HCT116 (cell line): ENCODE measurements around the gene HAGH. TPM values are rescaled to one million over a fixed set of nuclear protein-coding genes. Genes with fewer than 3 reads are reported as not detected.

Source experiments
- ATAC-seq: fragments of 200-7000 bp; cut with Tn5 transposase; 2 replicates; pipeline ENCODE4 v1.9.1; 2020; ENCODE audit warnings: mild to moderate bottlenecking, moderate library complexity
- BruUV-seq: library from RNA; stranded (reverse); fragments of 400-500 nt; replicated peaks from 2 replicates; lab custom pipeline; 2021; lab: Mats Ljungman, UMichigan
- CTCF ChIA-PET: fragments of 300-600 bp; sonication (Branson Sonifier 250); formaldehyde crosslinking; loops from one replicate; lab custom pipeline; 2021; ENCODE audit warnings: antibody characterized with exemption; lab: Charles Lee
- POLR2A ChIA-PET: fragments of 300-600, 350-600 bp; sonication (Branson Sonifier 250); formaldehyde crosslinking; loops from one replicate; lab custom pipeline; 2021; ENCODE audit warnings: antibody characterized with exemption; lab: Charles Lee
- RAD21 ChIA-PET, 2 experiments: fragments of 300-600 bp; sonication (Branson Sonifier 250); formaldehyde crosslinking; loops; one replicate each; lab custom pipeline; 2023; ENCODE audit warnings: low total read pairs in 2 of 2; ENCODE audit not compliant: uncharacterized antibody in 2 of 2, unreplicated experiment in 2 of 2, low non-redundant PET in 1 of 2; lab: Charles Lee
- DNase-seq: peaks from one replicate; pipeline ENCODE4 v3.0.0-alpha.2; 2010; ENCODE audit warnings: low read depth, low spot score
- H2AFZ ChIP-seq: fragments of 200-600 bp; shearing (Covaris generic), sonication (generic); 2 replicates; pipeline ENCODE4 v1.6.1; 2017; ENCODE audit warnings: low read depth, mixed run types, mixed read lengths, antibody characterized with exemption, low read length; ENCODE audit not compliant: poor library complexity, severe bottlenecking
- H3K27ac ChIP-seq: 2 replicates; pipeline ENCODE4 v1.5.1; 2012; ENCODE audit warnings: low read depth, low read length
- H3K27me3 ChIP-seq: fragments of 200-600 bp; sonication (generic); 2 replicates; pipeline ENCODE4 v1.6.1; 2016; ENCODE audit warnings: mixed run types, low read length, mixed read lengths; ENCODE audit not compliant: insufficient read depth
- H3K36me3 ChIP-seq, 2 experiments: fragments of 200-500 bp in 1 of 2; fragments of 200-600 bp in 1 of 2; sonication (Bioruptor generic) in 1 of 2; sonication (generic) in 1 of 2; 2 replicates each; pipeline versions ENCODE4 v1.5.1 to v1.6.1; 2014 to 2016; ENCODE audit warnings: low read length in 2 of 2, inconsistent platforms in 1 of 2, mixed read lengths in 1 of 2, mixed run types in 1 of 2; ENCODE audit not compliant: insufficient read depth in 2 of 2, control insufficient read depth in 1 of 2
- H3K4me1 ChIP-seq, 2 experiments: fragments of 200-600 bp in 1 of 2; sonication (generic) in 1 of 2; 2 replicates each; pipeline versions ENCODE4 v1.5.1 to v1.6.1; 2012 to 2017; ENCODE audit warnings: low read length in 2 of 2, inconsistent platforms in 1 of 2, mild to moderate bottlenecking in 1 of 2, mixed read lengths in 1 of 2, mixed run types in 1 of 2, moderate library complexity in 1 of 2; ENCODE audit not compliant: insufficient read depth in 2 of 2, control insufficient read depth in 1 of 2
- H3K4me2 ChIP-seq: fragments of 200-600 bp; sonication (generic); 2 replicates; pipeline ENCODE4 v1.6.1; 2017; ENCODE audit warnings: mixed run types, low read length, mixed read lengths
- H3K4me3 ChIP-seq, 2 experiments: fragments of 200-600 bp in 1 of 2; sonication (generic) in 1 of 2; replicated peaks in 1 of 2; 2 replicates each; pipeline ENCODE4 v1.5.1; 2011 to 2016; ENCODE audit warnings: low read length in 2 of 2, control low read depth in 1 of 2, low read depth in 1 of 2, mild to moderate bottlenecking in 1 of 2, mixed read lengths in 1 of 2, mixed run types in 1 of 2
- H3K79me2 ChIP-seq: fragments of 200-600 bp; sonication (generic); 2 replicates; pipeline ENCODE4 v1.6.1; 2017; ENCODE audit warnings: mild to moderate bottlenecking, mixed run types, low read length, moderate library complexity, mixed read lengths; ENCODE audit not compliant: insufficient read depth
- H3K9ac ChIP-seq: fragments of 200-600 bp; sonication (generic); 2 replicates; pipeline ENCODE4 v1.6.1; 2016; ENCODE audit warnings: low read length, mixed read lengths
- H3K9me2 ChIP-seq: fragments of 200-600 bp; sonication (generic), shearing (Covaris generic); 2 replicates; pipeline ENCODE4 v1.6.1; 2017; ENCODE audit warnings: mixed run types, mild to moderate bottlenecking, moderate library complexity; ENCODE audit not compliant: insufficient read depth
- H3K9me3 ChIP-seq, 2 experiments: fragments of 200-500 bp in 1 of 2; fragments of 200-600 bp in 1 of 2; sonication (Bioruptor generic) in 1 of 2; sonication (generic) in 1 of 2; 2 replicates each; pipeline ENCODE4 v1.6.1; 2014 to 2017; ENCODE audit warnings: low read length in 2 of 2, mixed read lengths in 2 of 2, inconsistent platforms in 1 of 2, low read depth in 1 of 2, mild to moderate bottlenecking in 1 of 2, mixed run types in 1 of 2, moderate library complexity in 1 of 2; ENCODE audit not compliant: control insufficient read depth in 1 of 2, insufficient read depth in 1 of 2
- H4K20me1 ChIP-seq: fragments of 200-600 bp; sonication (generic), shearing (Covaris generic); 2 replicates; pipeline ENCODE4 v1.6.1; 2017; ENCODE audit warnings: mixed run types, mild to moderate bottlenecking, moderate library complexity; ENCODE audit not compliant: insufficient read depth
- CBX3 ChIP-seq: IDR thresholded peaks from 2 replicates; pipeline ENCODE4 v1.6.1; 2012; ENCODE audit warnings: low read depth
- EZH2phosphoT487 ChIP-seq: fragments of 200-600 bp; IDR thresholded peaks from 2 replicates; pipeline ENCODE4 v1.6.1; 2018; ENCODE audit warnings: antibody characterized with exemption, borderline replicate concordance
- FOSL1 ChIP-seq: IDR thresholded peaks from 2 replicates; pipeline ENCODE4 v1.6.1; 2012; ENCODE audit warnings: low read depth
- JUND ChIP-seq: IDR thresholded peaks from 2 replicates; pipeline ENCODE4 v1.6.1; 2012
- ZBTB33 ChIP-seq: IDR thresholded peaks from 2 replicates; pipeline ENCODE4 v1.6.1; 2011; ENCODE audit warnings: mild to moderate bottlenecking, low read length, moderate library complexity; ENCODE audit not compliant: insufficient replicate concordance; ENCODE audit errors: extremely low read depth
- intact Hi-C: fragments of 100-400 bp; cut with micrococcal nuclease; formaldehyde crosslinking; loops from 2 replicates; pipeline ENCODE4 v1.10.0; 2022
- total RNA-seq: library from RNA; stranded (reverse); gene quantifications from one replicate; pipeline ENCODE4 v1.2.1, GENCODE V29; 2021; ENCODE audit not compliant: unreplicated experiment

Gene HAGH
- total RNA-seq, 1 experiment from 2014 or later: 39.1 TPM

GRCh38 chr16:1764971-1765370 lies 61.7 kb downstream of the HAGH start:
- Histone ChIP-seq H3K4me3 (no peak overlapping the region), H3K27me3 (no peaks in the 10 kb centered on the region), H3K4me1 (peaks cover 14 to 24% of the 10 kb centered on the region in 2 experiments), H3K9ac (no peak overlapping the region), H3K27ac (no peak overlapping the region; the same call in 1 of the 2 replicates), H3K79me2 (peaks cover 2% of the 10 kb centered on the region; the same call in 1 of the 2 replicates), H3K4me2 (no peak overlapping the region)
- ATAC-seq: no peak
- RAD21 ChIA-PET: no interaction called here
- intact Hi-C loops: no loop called here
- no peak for TF ChIP-seq EZH2phosphoT487
- TF ChIP-seq ZBTB33: no peak
- no peak for TF ChIP-seq JUND
- TF ChIP-seq FOSL1: no peak
- no peak for TF ChIP-seq CBX3
- TF ChIP-seq, all 23 proteins: peak for 0
- H2AFZ ChIP-seq: no peak overlapping the region
- no peaks in the 10 kb centered on the region for H3K9me3 ChIP-seq
- no peaks in the 10 kb centered on the region for H3K9me2 ChIP-seq
- CTCF ChIA-PET: no interaction called here
- POLR2A ChIA-PET: interaction anchor here (1.1 kb wide), 1 partner anchor 41 kb away, joined by 3 read pairs; no protein-coding TSS in a partner anchor
- no peak for DNase-seq
- H3K36me3 ChIP-seq: peaks cover 5 to 13% of the 10 kb centered on the region in 2 experiments; a peak in 2 of 4 replicates
- BruUV-seq: no TSS peak
- H4K20me1 ChIP-seq: peaks cover 3% of the 10 kb centered on the region; the same call in 1 of the 2 replicates
